ENCODE results near the gene TMEM209.

TMEM209 gene

DNA sequence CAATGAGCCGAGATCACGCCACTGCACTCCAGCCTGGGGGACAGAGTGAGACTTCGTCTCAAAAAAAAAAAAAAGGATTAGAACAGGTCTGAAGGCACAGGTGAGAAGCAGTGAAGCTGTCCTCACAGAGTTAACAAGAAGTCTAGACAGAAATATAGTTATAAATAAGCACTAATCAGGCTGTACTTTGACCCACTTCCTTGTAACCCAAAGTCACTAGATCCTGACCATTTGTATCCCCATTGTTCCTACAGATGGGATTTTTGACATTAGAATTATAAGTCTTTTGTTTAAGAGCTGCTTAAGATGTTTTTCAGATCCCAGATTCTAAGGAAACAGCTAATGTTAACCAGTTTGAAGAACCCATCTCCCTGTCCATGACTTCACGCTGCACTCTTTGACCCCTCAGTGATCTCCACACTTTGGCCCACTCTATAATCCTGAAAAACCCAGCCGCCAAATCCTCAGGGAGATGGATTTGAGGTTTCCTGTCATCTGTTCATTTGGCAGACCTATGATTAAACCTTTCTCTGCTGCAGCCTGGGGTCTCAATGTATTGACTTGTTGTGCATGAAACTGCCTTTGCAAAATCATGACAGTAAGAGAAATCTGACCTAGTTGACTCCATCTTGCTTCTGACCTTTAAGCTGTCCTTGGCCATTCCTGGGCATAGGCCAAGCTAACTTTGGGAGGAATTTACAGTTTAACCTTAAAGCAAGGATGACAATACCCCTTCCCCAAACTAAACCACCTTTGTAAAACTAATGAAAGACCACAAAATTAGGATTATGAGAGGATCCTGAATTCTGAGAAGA lies 13.8 kb upstream of the TMEM209 start:
- H3K27me3 ChIP-seq (ENCODE audit: low read length): no peaks in the 10 kb centered on the region
- no peak overlapping the region for H3K9ac ChIP-seq (ENCODE audit: low read length)
- no peak overlapping the region for H3K4me3 ChIP-seq (ENCODE audit: insufficient read depth, low read length, poor library complexity, severe bottlenecking)
- no peaks in the 10 kb centered on the region for H3K9me2 ChIP-seq (replicated peaks; ENCODE audit: insufficient read depth, low read length)
- TF ChIP-seq, protein P1, sequence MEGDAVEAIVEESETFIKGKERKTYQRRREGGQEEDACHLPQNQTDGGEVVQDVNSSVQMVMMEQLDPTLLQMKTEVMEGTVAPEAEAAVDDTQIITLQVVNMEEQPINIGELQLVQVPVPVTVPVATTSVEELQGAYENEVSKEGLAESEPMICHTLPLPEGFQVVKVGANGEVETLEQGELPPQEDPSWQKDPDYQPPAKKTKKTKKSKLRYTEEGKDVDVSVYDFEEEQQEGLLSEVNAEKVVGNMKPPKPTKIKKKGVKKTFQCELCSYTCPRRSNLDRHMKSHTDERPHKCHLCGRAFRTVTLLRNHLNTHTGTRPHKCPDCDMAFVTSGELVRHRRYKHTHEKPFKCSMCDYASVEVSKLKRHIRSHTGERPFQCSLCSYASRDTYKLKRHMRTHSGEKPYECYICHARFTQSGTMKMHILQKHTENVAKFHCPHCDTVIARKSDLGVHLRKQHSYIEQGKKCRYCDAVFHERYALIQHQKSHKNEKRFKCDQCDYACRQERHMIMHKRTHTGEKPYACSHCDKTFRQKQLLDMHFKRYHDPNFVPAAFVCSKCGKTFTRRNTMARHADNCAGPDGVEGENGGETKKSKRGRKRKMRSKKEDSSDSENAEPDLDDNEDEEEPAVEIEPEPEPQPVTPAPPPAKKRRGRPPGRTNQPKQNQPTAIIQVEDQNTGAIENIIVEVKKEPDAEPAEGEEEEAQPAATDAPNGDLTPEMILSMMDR (IDR thresholded peaks at IDR 0.05; ENCODE audit: insufficient read depth, low read length, poor library complexity, severe bottlenecking): no peak
- TF ChIP-seq EZH2phosphoT487 (conservative IDR thresholded peaks at IDR 0.05; ENCODE audit: low read length): no peak
- no peak overlapping the region for H3K27ac ChIP-seq (ENCODE audit: low read depth, low read length)
- no peaks in the 10 kb centered on the region for H3K9me3 ChIP-seq (ENCODE audit: insufficient read depth, low read length)
- no peaks in the 10 kb centered on the region for H3K36me3 ChIP-seq (ENCODE audit: low read length)
- no peaks in the 10 kb centered on the region for H4K20me1 ChIP-seq (ENCODE audit: low read depth, low read length)
- no peak overlapping the region for H2AFZ ChIP-seq (ENCODE audit: low read depth, low read length, severe bottlenecking)
- no peak overlapping the region for H3K4me2 ChIP-seq (ENCODE audit: low read depth, low read length, poor library complexity, severe bottlenecking)
- H3F3A ChIP-seq (ENCODE audit: insufficient read depth): no peaks in the 10 kb centered on the region
- H3K79me2 ChIP-seq (ENCODE audit: insufficient read depth, low read length): no peaks in the 10 kb centered on the region

DNA sequence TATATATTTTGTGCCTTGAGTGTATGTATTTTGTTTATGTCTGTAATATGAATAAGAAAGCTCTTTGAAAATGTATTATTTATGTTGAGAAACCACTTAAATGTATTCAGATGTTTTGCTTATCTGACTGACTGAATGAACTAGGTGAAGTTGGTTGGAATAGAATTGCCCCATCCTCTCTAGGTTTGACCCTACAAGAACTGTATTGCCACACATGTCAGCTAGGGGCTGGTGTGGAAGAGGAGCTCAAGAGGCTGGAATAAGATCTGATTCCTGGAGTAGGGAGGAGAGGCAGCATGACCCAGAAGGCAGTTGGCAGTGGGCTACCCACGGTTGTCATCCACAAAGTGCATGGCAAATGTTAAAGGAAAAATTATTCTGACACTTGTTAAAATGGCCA lies 11.5 kb upstream of the TMEM209 start:
- Histone ChIP-seq H3K79me2 (ENCODE audit: insufficient read depth, low read length) (no peaks in the 10 kb centered on the region), H2AFZ (ENCODE audit: low read depth, low read length, severe bottlenecking) (no peak overlapping the region), H3K4me3 (ENCODE audit: insufficient read depth, low read length, poor library complexity, severe bottlenecking) (no peak overlapping the region), H3K27me3 (ENCODE audit: low read length) (no peaks in the 10 kb centered on the region), H3K36me3 (ENCODE audit: low read length) (no peaks in the 10 kb centered on the region), H3K9me3 (ENCODE audit: insufficient read depth, low read length) (no peaks in the 10 kb centered on the region), H3K9ac (ENCODE audit: low read length) (no peak overlapping the region), H3K27ac (ENCODE audit: low read depth, low read length) (no peak overlapping the region), H3K9me2 (replicated peaks; ENCODE audit: insufficient read depth, low read length) (no peaks in the 10 kb centered on the region), H4K20me1 (ENCODE audit: low read depth, low read length) (no peaks in the 10 kb centered on the region), H3F3A (ENCODE audit: insufficient read depth) (no peaks in the 10 kb centered on the region), H3K4me2 (ENCODE audit: low read depth, low read length, poor library complexity, severe bottlenecking) (no peak overlapping the region)
- TF ChIP-seq, protein P1 (IDR thresholded peaks at IDR 0.05; ENCODE audit: insufficient read depth, low read length, poor library complexity, severe bottlenecking): no peak
- TF ChIP-seq EZH2phosphoT487 (conservative IDR thresholded peaks at IDR 0.05; ENCODE audit: low read length): no peak

DNA sequence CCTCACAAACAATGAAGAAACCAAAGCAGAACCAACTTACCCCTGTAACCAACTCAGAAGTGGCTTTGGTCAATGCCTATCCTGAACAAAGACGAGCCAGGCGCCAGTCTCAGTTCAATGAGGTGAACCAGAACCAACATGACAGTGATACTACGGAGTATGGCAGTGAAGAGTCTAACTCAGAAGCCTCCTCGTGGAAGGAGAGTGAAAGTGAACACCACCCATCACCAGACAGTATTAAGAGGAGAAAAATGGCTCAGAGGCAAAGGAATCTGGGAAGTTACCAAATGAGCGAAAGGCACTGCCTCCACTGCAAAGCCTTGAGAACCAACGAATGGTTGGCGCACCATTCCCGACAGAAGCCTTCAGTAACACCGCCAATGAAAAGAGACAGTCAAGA lies 10.8 kb upstream of the TMEM209 start:
- H4K20me1 ChIP-seq (ENCODE audit: low read depth, low read length): no peaks in the 10 kb centered on the region
- H3K4me3 ChIP-seq (ENCODE audit: insufficient read depth, low read length, poor library complexity, severe bottlenecking): no peak overlapping the region
- H3K27me3 ChIP-seq (ENCODE audit: low read length): no peaks in the 10 kb centered on the region
- no peaks in the 10 kb centered on the region for H3K36me3 ChIP-seq (ENCODE audit: low read length)
- H2AFZ ChIP-seq (ENCODE audit: low read depth, low read length, severe bottlenecking): no peak overlapping the region
- no peak overlapping the region for H3K4me2 ChIP-seq (ENCODE audit: low read depth, low read length, poor library complexity, severe bottlenecking)
- no peak overlapping the region for H3K27ac ChIP-seq (ENCODE audit: low read depth, low read length)
- H3F3A ChIP-seq (ENCODE audit: insufficient read depth): no peaks in the 10 kb centered on the region
- H3K79me2 ChIP-seq (ENCODE audit: insufficient read depth, low read length): no peaks in the 10 kb centered on the region
- no peaks in the 10 kb centered on the region for H3K9me2 ChIP-seq (replicated peaks; ENCODE audit: insufficient read depth, low read length)
- no peaks in the 10 kb centered on the region for H3K9me3 ChIP-seq (ENCODE audit: insufficient read depth, low read length)
- no peak overlapping the region for H3K9ac ChIP-seq (ENCODE audit: low read length)
- no peak for TF ChIP-seq EZH2phosphoT487 (conservative IDR thresholded peaks at IDR 0.05; ENCODE audit: low read length)
- TF ChIP-seq, protein P1 (IDR thresholded peaks at IDR 0.05; ENCODE audit: insufficient read depth, low read length, poor library complexity, severe bottlenecking): no peak

Measured in SU-DHL-6 (cell line).